GM13976 (cell line): ENCODE measurements around the gene APOC3.

Experiments
- DNase-seq: peaks from one replicate; pipeline ENCODE4 v3.0.0; 2012; ENCODE audit warnings: low spot score
- in situ Hi-C: fragments of 300-500 bp; cut with MboI; formaldehyde crosslinking; loops from one replicate; pipeline ENCODE4 v1.12.0; 2022; ENCODE audit warnings: low sequenced_read_pairs, mixed read lengths, inconsistent platforms; ENCODE audit not compliant: unreplicated experiment
- TF ChIP-seq, protein P1 (sequence below): IDR thresholded peaks from 2 replicates; pipeline ENCODE4 v1.5.1; 2012; ENCODE audit warnings: borderline replicate concordance, mild to moderate bottlenecking; ENCODE audit not compliant: insufficient read depth; ENCODE audit errors: extremely low read depth, missing control alignments, control extremely low read depth

Gene APOC3

DNA sequence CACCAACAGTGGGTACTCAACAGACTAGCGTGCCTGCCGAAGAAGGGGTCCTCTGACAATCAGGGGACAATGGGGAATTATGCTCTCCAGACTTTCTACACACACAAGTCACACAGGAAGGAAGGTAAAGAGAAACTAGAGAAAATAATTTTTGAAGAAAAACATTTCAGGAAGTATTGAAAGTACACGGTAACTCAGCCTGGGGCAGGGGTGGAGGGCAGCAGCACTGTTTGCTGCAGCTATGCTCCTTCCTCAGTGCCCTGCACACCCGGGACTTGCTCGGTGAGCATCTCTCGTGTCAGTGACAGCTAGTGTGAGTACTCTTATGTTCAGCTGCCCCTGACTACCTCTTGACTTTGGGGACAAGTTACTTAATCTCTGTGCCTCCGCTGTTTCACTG, 25.7 kb downstream of the APOC3 start:
- in situ Hi-C loops: no loop called here
- DNase-seq: no peak
- TF ChIP-seq, protein P1, sequence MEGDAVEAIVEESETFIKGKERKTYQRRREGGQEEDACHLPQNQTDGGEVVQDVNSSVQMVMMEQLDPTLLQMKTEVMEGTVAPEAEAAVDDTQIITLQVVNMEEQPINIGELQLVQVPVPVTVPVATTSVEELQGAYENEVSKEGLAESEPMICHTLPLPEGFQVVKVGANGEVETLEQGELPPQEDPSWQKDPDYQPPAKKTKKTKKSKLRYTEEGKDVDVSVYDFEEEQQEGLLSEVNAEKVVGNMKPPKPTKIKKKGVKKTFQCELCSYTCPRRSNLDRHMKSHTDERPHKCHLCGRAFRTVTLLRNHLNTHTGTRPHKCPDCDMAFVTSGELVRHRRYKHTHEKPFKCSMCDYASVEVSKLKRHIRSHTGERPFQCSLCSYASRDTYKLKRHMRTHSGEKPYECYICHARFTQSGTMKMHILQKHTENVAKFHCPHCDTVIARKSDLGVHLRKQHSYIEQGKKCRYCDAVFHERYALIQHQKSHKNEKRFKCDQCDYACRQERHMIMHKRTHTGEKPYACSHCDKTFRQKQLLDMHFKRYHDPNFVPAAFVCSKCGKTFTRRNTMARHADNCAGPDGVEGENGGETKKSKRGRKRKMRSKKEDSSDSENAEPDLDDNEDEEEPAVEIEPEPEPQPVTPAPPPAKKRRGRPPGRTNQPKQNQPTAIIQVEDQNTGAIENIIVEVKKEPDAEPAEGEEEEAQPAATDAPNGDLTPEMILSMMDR: no peak

DNA sequence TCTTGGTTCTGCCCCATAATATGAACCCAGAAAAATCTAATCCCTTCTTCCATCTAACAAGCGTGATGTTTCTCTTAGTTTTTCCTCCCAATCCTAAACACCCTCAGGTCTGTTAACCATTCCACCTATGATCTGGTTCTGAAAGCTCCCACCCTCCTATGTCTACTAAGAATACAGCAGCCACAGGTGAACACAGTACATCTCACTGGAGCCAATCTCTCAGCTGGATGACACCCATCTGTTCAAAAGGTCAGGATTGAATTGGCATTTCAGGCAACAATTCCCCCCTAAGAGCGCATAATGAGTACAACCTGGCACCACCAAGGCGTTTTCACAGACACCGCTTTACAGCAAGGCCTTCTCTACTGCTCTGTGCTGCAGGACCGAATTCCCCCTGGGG, 26.7 kb downstream of the APOC3 start:
- no peak for DNase-seq
- TF ChIP-seq, protein P1: no peak
- in situ Hi-C loops: no loop called here

DNA sequence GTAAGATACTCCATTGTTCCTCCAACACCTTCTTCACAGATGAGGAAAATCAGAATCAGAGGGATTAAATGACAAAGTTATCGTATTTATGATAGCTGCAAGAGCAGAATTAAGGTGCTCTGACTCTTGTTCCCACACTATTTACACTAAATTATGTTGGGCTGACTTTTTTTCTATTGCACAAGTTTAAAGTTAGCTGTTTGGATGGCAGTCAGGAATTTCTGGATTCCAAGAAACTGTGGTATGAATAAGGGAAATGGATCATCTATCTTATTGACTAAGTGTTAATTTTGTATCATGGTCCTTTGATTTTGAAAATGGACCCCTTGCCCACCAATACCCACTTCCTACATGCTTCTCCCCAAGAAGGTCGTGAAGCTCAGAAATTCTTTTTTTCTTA, 27.6 kb downstream of the APOC3 start:
- in situ Hi-C loops: no loop called here

DNA sequence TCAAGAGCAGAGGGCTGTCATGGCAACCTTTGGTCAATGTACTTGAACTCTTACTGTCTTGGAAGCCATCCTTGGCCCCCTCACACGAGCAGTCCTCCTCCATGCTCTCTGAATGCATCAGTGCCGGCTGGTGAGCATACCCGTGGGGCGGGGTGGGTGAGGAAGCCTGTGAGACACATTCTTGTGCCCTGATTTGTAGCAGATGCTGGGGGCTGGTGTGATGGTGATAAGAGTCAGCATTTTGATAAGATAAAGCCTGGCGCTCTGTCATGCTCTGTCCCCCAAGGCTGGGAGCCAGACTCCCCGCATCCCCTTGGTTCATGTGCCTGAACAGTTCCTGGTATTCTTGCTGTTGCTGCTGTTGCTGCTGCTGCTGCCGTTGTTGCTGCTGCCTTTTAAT, 28.2 kb downstream of the APOC3 start:
- no peak for DNase-seq
- in situ Hi-C loops: no loop called here
- TF ChIP-seq, protein P1: no peak

More for the DNA sequence above, 27.6 kb downstream of the APOC3 start:
- TF ChIP-seq, protein P1: no peak
- no peak for DNase-seq

DNA sequence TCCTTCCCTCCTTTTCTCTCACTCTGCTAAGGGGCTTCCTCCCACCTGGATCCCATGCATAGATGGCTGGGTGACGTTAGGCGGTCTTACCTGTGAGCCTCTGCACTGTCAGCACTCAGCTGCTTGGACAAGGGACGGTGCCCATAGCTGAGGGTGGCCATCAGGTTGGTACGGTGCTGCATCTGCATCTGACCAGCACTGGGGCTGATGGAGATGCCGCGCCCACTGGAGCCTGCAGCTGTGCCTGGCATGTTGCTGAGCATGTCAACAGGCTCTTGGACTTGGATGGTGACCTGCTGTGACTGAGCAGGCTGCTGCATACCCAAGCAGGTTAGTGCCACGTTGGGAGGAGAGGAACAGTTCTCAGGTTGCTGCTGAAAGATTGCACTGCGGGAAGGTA, 29.5 kb downstream of the APOC3 start:
- TF ChIP-seq, protein P1: no peak
- no peak for DNase-seq
- in situ Hi-C loops: no loop called here

DNA sequence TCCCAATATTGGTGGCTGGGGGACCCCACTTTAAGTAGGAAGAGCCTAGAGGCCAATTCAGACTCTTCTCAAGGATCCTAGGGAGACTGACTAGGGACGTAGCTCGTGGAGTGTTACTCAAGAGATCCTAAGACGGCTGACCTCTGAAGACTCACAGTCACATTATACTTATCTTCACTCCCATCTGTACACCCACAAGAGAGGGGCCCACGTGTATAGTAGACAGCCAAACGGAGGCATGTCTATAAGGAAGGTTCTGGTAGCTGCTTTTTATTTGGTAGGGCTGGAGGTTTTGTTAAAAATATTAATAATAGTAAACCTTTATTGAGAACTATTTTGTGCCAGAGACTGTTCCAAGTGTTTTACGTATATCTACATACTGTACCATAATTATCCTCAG, 30.6 kb downstream of the APOC3 start:
- no peak for DNase-seq
- TF ChIP-seq, protein P1: no peak
- in situ Hi-C loops: no loop called here

DNA sequence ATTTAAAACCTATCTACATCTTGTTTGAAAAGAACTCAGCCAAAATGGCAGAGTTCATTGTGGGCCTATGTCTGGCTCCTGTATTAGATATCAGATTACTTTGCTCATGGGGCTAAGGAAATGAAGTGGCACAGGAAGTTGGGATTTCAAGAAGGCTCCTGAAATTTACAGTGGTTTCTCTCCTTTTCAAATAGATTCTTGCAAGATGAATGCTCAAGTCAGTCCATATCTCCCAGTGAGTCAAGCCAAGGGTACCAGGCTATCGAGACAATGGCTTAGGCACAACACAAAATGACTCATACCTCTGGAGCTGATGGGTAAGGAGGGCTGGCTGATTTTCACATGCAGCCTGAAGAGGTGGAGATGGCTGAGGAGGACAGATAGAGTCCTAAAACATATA, 31.8 kb downstream of the APOC3 start:
- in situ Hi-C loops: no loop called here
- TF ChIP-seq, protein P1: no peak
- DNase-seq: no peak
